GM10266 (cell line): ENCODE data around the gene C1QL4.

ENCODE experiments used
- DNase-seq: peaks from one replicate; pipeline ENCODE4 v3.0.0; 2012; ENCODE audit errors: extremely low spot score
- CTCF ChIP-seq: IDR thresholded peaks from 2 replicates; pipeline ENCODE4 v1.5.1; 2012; ENCODE audit warnings: mild to moderate bottlenecking, low read depth; ENCODE audit not compliant: control insufficient read depth, insufficient read depth; ENCODE audit errors: missing control alignments

The C1QL4 gene

GRCh38 chr12:49309386-49309785 is 27.6 kb downstream of the C1QL4 start:
- no peak for TF ChIP-seq CTCF

GRCh38 chr12:49305762-49306510 is 31.1 kb downstream of the C1QL4 start:
- TF ChIP-seq CTCF = no peak

More at GRCh38 chr12:49309386-49309785, 27.6 kb downstream of the C1QL4 start:
- no peak for DNase-seq

GRCh38 chr12:49304161-49304560 is 32.8 kb downstream of the C1QL4 start:
- no peak for TF ChIP-seq CTCF
- DNase-seq = no peak

More at GRCh38 chr12:49305762-49306510, 31.1 kb downstream of the C1QL4 start:
- no peak for DNase-seq

GRCh38 chr12:49301760-49302159 is 35.2 kb downstream of the C1QL4 start:
- no peak for DNase-seq
- TF ChIP-seq CTCF = no peak

- DNase-seq = no peak
- TF ChIP-seq CTCF = no peak
These were observed 38.8 kb downstream of the C1QL4 start for GRCh38 chr12:49298160-49298559.

GRCh38 chr12:49297695-49298060 is 39.3 kb downstream of the C1QL4 start:
- no peak for DNase-seq
- TF ChIP-seq CTCF = no peak

- peak; percentile 25 for TF ChIP-seq CTCF
- DNase-seq = peak; percentile 75
These were observed 39.9 kb downstream of the C1QL4 start for GRCh38 chr12:49296836-49297694.
